ENCODE results near the gene DEAF1. TPM values are rescaled to one million over a fixed set of nuclear protein-coding genes. Genes with fewer than 3 reads are reported as not detected.
"Not testable (repeated sequence)": the region's sequence is repeated elsewhere in the genome, so short reads cannot be mapped to it uniquely, and the experiment has no call there.

DEAF1 gene
- total and polyA plus RNA-seq, 2 of the 13 experiments (the other 11 are each of a cell fraction or from before 2014, with no cell fraction given), result 22.3 to 29.6 TPM

DNA sequence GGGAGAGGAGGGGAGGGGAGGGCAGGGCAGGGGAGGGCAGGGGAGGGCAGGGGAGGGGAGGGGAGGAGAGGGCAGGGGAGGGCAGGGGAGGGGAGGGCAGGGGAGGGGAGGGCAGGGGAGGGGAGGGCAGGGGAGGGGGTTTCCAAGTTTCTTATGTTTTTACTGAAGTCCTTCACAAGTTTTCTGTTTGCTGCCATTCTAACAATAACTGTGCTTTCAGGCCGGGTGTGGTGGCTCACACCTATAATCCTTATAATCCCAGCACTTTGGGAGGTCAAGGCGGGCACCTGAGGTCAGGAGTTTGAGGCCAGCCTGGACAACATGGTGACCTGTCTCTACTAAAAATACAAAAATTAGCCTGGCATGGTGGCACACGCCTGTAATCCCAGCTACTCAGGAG lies 4.8 kb downstream of the DEAF1 start:
- not testable (repeated sequence) for FAIRE-seq; BruUV-seq (replicated peaks)
- peaks cover 27% of the 10 kb centered on the region for H3K4me1 ChIP-seq (ENCODE audit: insufficient read depth, low read length)

GRCh38 chr11:689625-690024 lies 5.4 kb downstream of the DEAF1 start:
- intact Hi-C loops (cut with micrococcal nuclease; ENCODE audit: unreplicated experiment), result no loop called here
- FAIRE-seq (no peak), ATAC-seq (no peak), DNase-seq (ENCODE audit: low spot score) (no peak)
- no peaks in the 10 kb centered on the region for H3K9me3 ChIP-seq (ENCODE audit: low read length)
- H3K79me2 ChIP-seq (ENCODE audit: insufficient read depth, low read length), result peaks cover 35% of the 10 kb centered on the region
- no peak overlapping the region for H3K27ac ChIP-seq (ENCODE audit: extremely low read length, insufficient read depth, low read length)
- WGBS (ENCODE audit: low lambda C conversion rate), result 100% methylated on average over 2 of the region's 7 CpGs
- no peak overlapping the region for H3K4me3 ChIP-seq (replicated peaks in 1 of 3; ENCODE audit: insufficient read depth in 1 of 3, low read depth in 2 of 3, low read length in 3 of 3)
- ChIA-PET POLR2A (no interaction called here), CTCF (ENCODE audit: low intra/inter-chr PET ratio, low total read pairs) (no interaction called here)
- no peak overlapping the region for H3K9ac ChIP-seq (ENCODE audit: insufficient read depth, low read depth, low read length)
- no TSS peak for BruUV-seq (replicated peaks)
- in situ Hi-C loops (cut with HindIII; ENCODE audit: extremely low pct_ligation_motif_present, low pct_unique_long_range_greater_than_20kb), result no loop called here
- no peak overlapping the region for H3K4me2 ChIP-seq (ENCODE audit: low read depth, low read length)
- H2AFZ ChIP-seq (ENCODE audit: low read length), result no peak overlapping the region
- H3K4me1 ChIP-seq (ENCODE audit: insufficient read depth, low read length), result peaks cover 27% of the 10 kb centered on the region
- no peak for TF ChIP-seq ZNF264 (CRISPR knock-in tag; IDR thresholded peaks at IDR 0.05)
- TF ChIP-seq ZNF75D (CRISPR knock-in tag; IDR thresholded peaks at IDR 0.05; ENCODE audit: borderline replicate concordance), result no peak
- H4K20me1 ChIP-seq (ENCODE audit: insufficient read depth, low read length), result no peaks in the 10 kb centered on the region; the same call in 1 of the 2 replicates
- peaks cover 27 to 58% of the 10 kb centered on the region in 2 experiments for H3K36me3 ChIP-seq (replicated peaks in 1 of 2; ENCODE audit: control insufficient read depth in 1 of 2, insufficient read depth in 2 of 2, low read length in 2 of 2)
- no peaks in the 10 kb centered on the region; a peak in 1 of 5 replicates for H3K27me3 ChIP-seq (ENCODE audit: control insufficient read depth in 1 of 2, insufficient read depth in 2 of 2, low read length in 2 of 2)

More for the DNA sequence above, 4.8 kb downstream of the DEAF1 start:
- CTCF ChIA-PET (ENCODE audit: low intra/inter-chr PET ratio, low total read pairs); DNase-seq (ENCODE audit: low spot score); ATAC-seq; H3K4me3 ChIP-seq (replicated peaks in 1 of 3; ENCODE audit: insufficient read depth in 1 of 3, low read depth in 2 of 3, low read length in 3 of 3); intact Hi-C loops (cut with micrococcal nuclease; ENCODE audit: unreplicated experiment); POLR2A ChIA-PET; H3K27me3 ChIP-seq (ENCODE audit: control insufficient read depth in 1 of 2, insufficient read depth in 2 of 2, low read length in 2 of 2); H3K9ac ChIP-seq (ENCODE audit: insufficient read depth, low read depth, low read length); H3K9me3 ChIP-seq (ENCODE audit: low read length); H3K27ac ChIP-seq (ENCODE audit: extremely low read length, insufficient read depth, low read length); H2AFZ ChIP-seq (ENCODE audit: low read length); H3K4me2 ChIP-seq (ENCODE audit: low read depth, low read length); in situ Hi-C loops (cut with HindIII; ENCODE audit: extremely low pct_ligation_motif_present, low pct_unique_long_range_greater_than_20kb); H4K20me1 ChIP-seq (ENCODE audit: insufficient read depth, low read length): not testable (repeated sequence)
- peaks cover 35% of the 10 kb centered on the region for H3K79me2 ChIP-seq (ENCODE audit: insufficient read depth, low read length)
- WGBS (ENCODE audit: low lambda C conversion rate), result 90% methylated on average over 3 of the region's 3 CpGs
- peak; percentile 61 for TF ChIP-seq HNRNPK (IDR thresholded peaks at IDR 0.05; ENCODE audit: low read depth, low read length, poor library complexity, severe bottlenecking)
- peaks cover 23 to 52% of the 10 kb centered on the region in 2 experiments for H3K36me3 ChIP-seq (replicated peaks in 1 of 2; ENCODE audit: control insufficient read depth in 1 of 2, insufficient read depth in 2 of 2, low read length in 2 of 2)
